IMR-90 (cell line): ENCODE results near the gene GABRB3. TPM values are rescaled to one million over a fixed set of nuclear protein-coding genes. Genes with fewer than 3 reads are reported as not detected.

ENCODE experiments used
- ATAC-seq: fragments of 200-7000 bp; cut with Tn5 transposase; 2 replicates; pipeline ENCODE4 v1.9.1; 2020; ENCODE audit warnings: low read depth, mild to moderate bottlenecking, moderate library complexity
- BruUV-seq: library from RNA; stranded (reverse); fragments of 400-500 nt; replicated peaks from 2 replicates; lab custom pipeline; 2021; lab: Mats Ljungman, UMichigan
- CTCF ChIA-PET: fragments of 300-600 bp; formaldehyde crosslinking; extraction: SDS; loops from one replicate; lab custom pipeline; 2021; ENCODE audit warnings: antibody characterized with exemption; lab: Yijun Ruan, JAX
- POLR2A ChIA-PET: fragments of 300-600 bp; sonication (Branson Sonifier 250); formaldehyde crosslinking; loops from one replicate; lab custom pipeline; 2022; ENCODE audit warnings: antibody characterized with exemption; ENCODE audit not compliant: unreplicated experiment; lab: Charles Lee
- DNase-seq: peaks from one replicate; pipeline ENCODE4 v3.0.0; 2013
- H2AFZ ChIP-seq: replicated peaks from 2 replicates; pipeline ENCODE3; 2013; ENCODE audit warnings: low read length, mild to moderate bottlenecking; ENCODE audit not compliant: poor library complexity
- H2AK5ac ChIP-seq: 2 replicates; pipeline ENCODE4 v1.6.1; 2013; ENCODE audit warnings: low read depth, low read length, inconsistent platforms
- H2AK9ac ChIP-seq: replicated peaks from 2 replicates; pipeline ENCODE3; 2013; ENCODE audit warnings: mild to moderate bottlenecking, low read depth, low read length, moderate library complexity; ENCODE audit not compliant: poor library complexity
- H2BK120ac ChIP-seq: 2 replicates; pipeline ENCODE4 v1.6.1; 2013; ENCODE audit warnings: low read depth, low read length, inconsistent platforms
- H2BK15ac ChIP-seq: 3 replicates; pipeline ENCODE4 v1.6.1; 2013; ENCODE audit warnings: low read depth, low read length, inconsistent platforms
- H2BK20ac ChIP-seq: 2 replicates; pipeline ENCODE4 v1.6.1; 2013; ENCODE audit warnings: low read depth, mild to moderate bottlenecking, inconsistent platforms, low read length, moderate library complexity
- H2BK5ac ChIP-seq: 2 replicates; pipeline ENCODE4 v1.6.1; 2013; ENCODE audit warnings: mild to moderate bottlenecking, low read depth, low read length, inconsistent platforms; ENCODE audit not compliant: poor library complexity, severe bottlenecking
- H3K14ac ChIP-seq: replicated peaks from 2 replicates; pipeline ENCODE4 v1.6.1; 2013; ENCODE audit warnings: low read depth, low read length, inconsistent platforms
- H3K18ac ChIP-seq: 2 replicates; pipeline ENCODE4 v1.6.1; 2013; ENCODE audit warnings: low read depth, low read length, control low read depth
- H3K23ac ChIP-seq: 2 replicates; pipeline ENCODE4 v1.6.1; 2013; ENCODE audit warnings: low read depth, low read length, inconsistent platforms
- H3K27ac ChIP-seq: 2 replicates; pipeline ENCODE4 v1.5.1; 2013; ENCODE audit warnings: mild to moderate bottlenecking, control low read depth, low read length; ENCODE audit not compliant: insufficient read depth
- H3K27me3 ChIP-seq: 2 replicates; pipeline ENCODE4 v1.6.1; 2013; ENCODE audit warnings: low read length; ENCODE audit not compliant: control insufficient read depth, insufficient read depth
- H3K36me3 ChIP-seq: 2 replicates; pipeline ENCODE4 v1.6.1; 2013; ENCODE audit warnings: low read length, mixed read lengths; ENCODE audit not compliant: control insufficient read depth, insufficient read depth
- H3K4ac ChIP-seq: 2 replicates; pipeline ENCODE4 v1.6.1; 2013; ENCODE audit warnings: low read depth, low read length, inconsistent platforms
- H3K4me1 ChIP-seq: 2 replicates; pipeline ENCODE4 v1.6.1; 2013; ENCODE audit warnings: low read length, mixed read lengths; ENCODE audit not compliant: control insufficient read depth, insufficient read depth
- H3K4me2 ChIP-seq: 2 replicates; pipeline ENCODE4 v1.6.1; 2013; ENCODE audit warnings: low read depth, mild to moderate bottlenecking, control low read depth, low read length, moderate library complexity
- H3K4me3 ChIP-seq: 2 replicates; pipeline ENCODE4 v1.5.1; 2013; ENCODE audit warnings: low read depth, mild to moderate bottlenecking, control low read depth, low read length, moderate library complexity; ENCODE audit not compliant: insufficient read depth
- H3K56ac ChIP-seq: 2 replicates; pipeline ENCODE4 v1.6.1; 2013; ENCODE audit warnings: low read length, inconsistent platforms; ENCODE audit not compliant: insufficient read depth; ENCODE audit errors: extremely low read depth
- H3K79me1 ChIP-seq, 2 experiments: 2 replicates each; pipeline ENCODE4 v1.6.1; 2013; ENCODE audit warnings: low read length in 2 of 2, inconsistent platforms in 1 of 2, low read depth in 1 of 2
- H3K9ac ChIP-seq: 2 replicates; pipeline ENCODE4 v1.6.1; 2013; ENCODE audit warnings: low read depth, low read length, control low read depth
- H3K9me1 ChIP-seq: 2 replicates; pipeline ENCODE4 v1.6.1; 2013; ENCODE audit warnings: low read length, inconsistent platforms; ENCODE audit not compliant: insufficient read depth
- H3K9me3 ChIP-seq: 2 replicates; pipeline ENCODE4 v1.6.1; 2013; ENCODE audit warnings: low read length; ENCODE audit not compliant: control insufficient read depth, insufficient read depth
- H4K20me1 ChIP-seq: 2 replicates; pipeline ENCODE4 v1.6.1; 2013; ENCODE audit warnings: low read length, inconsistent platforms; ENCODE audit not compliant: insufficient read depth
- H4K5ac ChIP-seq: 2 replicates; pipeline ENCODE4 v1.6.1; 2013; ENCODE audit warnings: mild to moderate bottlenecking, low read depth, low read length, control low read depth
- H4K8ac ChIP-seq, 2 experiments: 2 replicates each; pipeline ENCODE4 v1.6.1; 2013; ENCODE audit warnings: low read depth in 2 of 2, low read length in 2 of 2, control low read depth in 1 of 2, inconsistent platforms in 1 of 2
- H4K91ac ChIP-seq: 2 replicates; pipeline ENCODE4 v1.6.1; 2013; ENCODE audit warnings: low read depth, low read length, inconsistent platforms; ENCODE audit not compliant: insufficient read depth
- BHLHE40 ChIP-seq: fragments of 150-350 bp; IDR thresholded peaks from 2 replicates; pipeline ENCODE4 v1.6.1; 2016; ENCODE audit warnings: mild to moderate bottlenecking, low read depth, low read length
- CEBPB ChIP-seq: IDR thresholded peaks from 2 replicates; pipeline ENCODE4 v1.6.1; 2012; ENCODE audit warnings: low read depth, low read length, improper control_type of control experiment
- CHD1 ChIP-seq: IDR thresholded peaks from 2 replicates; pipeline ENCODE4 v1.6.1; 2012; ENCODE audit warnings: low read depth, low read length, improper control_type of control experiment
- FOS ChIP-seq: fragments of 150-350 bp; IDR thresholded peaks from 2 replicates; pipeline ENCODE4 v1.6.1; 2016; ENCODE audit warnings: low read depth, low read length
- MAZ ChIP-seq: IDR thresholded peaks from 2 replicates; pipeline ENCODE4 v1.6.1; 2012; ENCODE audit warnings: low read depth, mild to moderate bottlenecking, low read length, improper control_type of control experiment, moderate library complexity, borderline replicate concordance
- MXI1 ChIP-seq: IDR thresholded peaks from 2 replicates; pipeline ENCODE4 v1.6.1; 2012; ENCODE audit warnings: low read depth, mild to moderate bottlenecking, low read length, moderate library complexity, borderline replicate concordance
- POLR2A ChIP-seq: IDR thresholded peaks from 2 replicates; pipeline ENCODE4 v1.6.1; 2012; ENCODE audit warnings: mild to moderate bottlenecking, low read depth, low read length
- RAD21 ChIP-seq: IDR thresholded peaks from 2 replicates; pipeline ENCODE4 v1.6.1; 2012; ENCODE audit warnings: low read length, improper control_type of control experiment
- RFX5 ChIP-seq: IDR thresholded peaks from 2 replicates; pipeline ENCODE4 v1.8.0; 2012; ENCODE audit warnings: low read depth, mild to moderate bottlenecking, low read length, moderate library complexity
- SMC3 ChIP-seq: fragments of 150-350 bp; IDR thresholded peaks from 2 replicates; pipeline ENCODE4 v1.6.1; 2016; ENCODE audit warnings: low read depth, mild to moderate bottlenecking, antibody characterized with exemption, low read length, moderate library complexity
- WGBS, 2 experiments: methylation state at CpG; one replicate each; pipeline versions ENCODE4 v1.1.5 to v1.1.7; 2013; ENCODE audit warnings: missing lambda C conversion rate in 2 of 2; ENCODE audit not compliant: insufficient read length in 1 of 2; ENCODE audit errors: extremely low coverage in 2 of 2; 5-methylcytosine and 5-hydroxymethylcytosine counted together
- dilution Hi-C: fragments of 300-500 bp; cut with HindIII; formaldehyde crosslinking; loops from one replicate; pipeline ENCODE4 v1.14.3; 2018; ENCODE audit warnings: low sequenced_read_pairs; ENCODE audit not compliant: unreplicated experiment
- in situ Hi-C: fragments of 300-500 bp; cut with MboI; formaldehyde crosslinking; loops from 3 replicates; pipeline ENCODE4 v1.14.3; 2019; ENCODE audit warnings: low sequenced_read_pairs, inconsistent platforms, mixed read lengths
- intact Hi-C: fragments of 100-400 bp; cut with micrococcal nuclease; formaldehyde crosslinking; loops from 2 replicates; pipeline ENCODE4 v1.10.0; 2022
- polyA plus RNA-seq, 3 experiments: library from polyadenylated mRNA; depleted of rRNA; stranded (reverse); fragments of >200 nt; gene quantifications; 2 replicates each; pipeline ENCODE4 v1.2.3, GENCODE V29; 2012; ENCODE audit warnings: low replicate concordance in 1 of 3
- total RNA-seq: library from RNA; depleted of rRNA; stranded (reverse); fragments of >200 nt; gene quantifications from 2 replicates; pipeline ENCODE4 v1.2.3, GENCODE V29; 2012

The GABRB3 gene
- total and polyA plus RNA-seq, 2 of the 4 experiments (the other 2 are of a cell fraction): 0.36 to 0.54 TPM

DNA sequence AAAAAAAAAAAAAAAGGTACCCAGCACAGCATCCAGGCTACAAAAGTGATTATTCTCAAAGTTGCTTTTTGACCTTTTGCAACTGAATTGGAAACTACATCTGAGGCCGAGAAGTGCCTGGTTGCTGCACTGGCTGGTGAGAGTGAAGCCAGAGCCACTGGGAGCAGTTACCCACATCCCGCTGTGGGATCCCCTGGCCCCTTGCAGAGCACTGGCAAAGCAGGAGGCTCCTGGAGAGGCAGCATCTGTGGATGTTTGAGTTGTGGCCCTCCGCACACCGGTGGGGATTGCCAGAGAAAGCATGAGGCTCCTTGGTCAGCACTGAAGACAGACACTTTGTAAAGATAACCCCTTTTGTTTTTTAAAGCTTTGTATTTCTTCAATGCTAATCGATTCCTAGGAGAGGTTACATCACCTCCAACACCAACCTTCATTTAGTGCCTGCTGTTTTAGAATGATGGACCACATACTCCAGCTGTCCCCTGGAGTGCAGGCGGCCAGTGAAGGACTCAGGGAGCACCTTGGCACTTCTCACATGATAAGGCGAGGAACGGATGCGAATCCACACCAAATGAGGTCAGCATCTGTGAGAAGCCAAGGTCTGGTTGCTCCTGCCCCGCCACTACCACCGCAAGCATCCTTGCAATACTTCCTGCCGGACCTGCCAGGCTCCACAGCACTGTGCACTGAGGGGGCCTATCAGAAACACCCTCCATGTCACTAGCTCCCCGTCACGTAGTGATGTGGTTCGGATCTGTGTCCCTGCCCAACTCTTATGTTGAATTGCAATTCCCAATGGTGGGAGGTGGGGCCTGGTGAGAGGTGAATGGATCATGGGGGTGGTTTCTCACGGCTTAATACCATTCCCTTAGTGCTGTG lies 256.5 kb downstream of the GABRB3 start:
- Histone ChIP-seq H3K56ac (no peak overlapping the region), H3K14ac (no peak overlapping the region), H2BK120ac (no peak overlapping the region), H2BK15ac (no peak overlapping the region), H3K4ac (no peak overlapping the region), H3K36me3 (no peaks in the 10 kb centered on the region), H4K91ac (no peak overlapping the region), H3K4me3 (no peak overlapping the region), H3K23ac (no peak overlapping the region), H3K79me1 (no peaks in the 10 kb centered on the region), H2AFZ (no peak overlapping the region), H2AK5ac (no peak overlapping the region), H4K8ac (no peak overlapping the region), H4K5ac (no peak overlapping the region), H3K4me2 (no peak overlapping the region), H3K27ac (no peak overlapping the region), H2AK9ac (no peak overlapping the region), H2BK5ac (no peak overlapping the region), H3K18ac (no peak overlapping the region), H3K27me3 (no peaks in the 10 kb centered on the region), H3K4me1 (no peaks in the 10 kb centered on the region), H3K9me1 (no peaks in the 10 kb centered on the region), H3K9ac (no peak overlapping the region), H3K9me3 (peaks cover 21% of the 10 kb centered on the region), H2BK20ac (no peak overlapping the region), H4K20me1 (no peaks in the 10 kb centered on the region)
- in situ Hi-C loops: no loop called here
- TF ChIP-seq MXI1: no peak
- TF ChIP-seq FOS: no peak
- TF ChIP-seq CEBPB: no peak
- TF ChIP-seq CHD1: no peak
- TF ChIP-seq POLR2A: no peak
- no peak for TF ChIP-seq RAD21
- no peak for TF ChIP-seq SMC3
- no peak for TF ChIP-seq BHLHE40
- no peak for TF ChIP-seq MAZ
- no peak for TF ChIP-seq RFX5
- ChIA-PET POLR2A (no interaction called here), CTCF (no interaction called here)
- no TSS peak for BruUV-seq
- DNase-seq: no peak
- intact Hi-C loops: no loop called here
- WGBS, 2 experiments: 70% methylated on average over 6 of the region's 16 CpGs; no CpG with 5 or more reads in 1 of the 2 experiments
- dilution Hi-C loops: no loop called here
- ATAC-seq: no peak
